Measurements from ENCODE around the gene FETUB. TPM values are rescaled to one million over a fixed set of nuclear protein-coding genes. Genes with fewer than 3 reads are reported as not detected.

The FETUB gene
- total RNA-seq, 1 experiment from 2014 or later = not detected

- TF ChIP-seq ATF3 (IDR thresholded peaks at IDR 0.05) (no peak), CBX3 (IDR thresholded peaks at IDR 0.05; ENCODE audit: low read depth) (no peak), POLR2A (IDR thresholded peaks at IDR 0.05; ENCODE audit: borderline replicate concordance, extremely low read depth, insufficient read depth, insufficient read length) (no peak), YY1 (IDR thresholded peaks at IDR 0.05; ENCODE audit: extremely low read depth, insufficient replicate concordance, low read depth, low read length) (no peak), SP1 (IDR thresholded peaks at IDR 0.05; ENCODE audit: low read depth) (no peak)
- Histone ChIP-seq H2AFZ (ENCODE audit: low read depth, low read length, poor library complexity, severe bottlenecking) (peak overlapping the region; percentile 32), H3K4me1 (ENCODE audit: control insufficient read depth in 1 of 2, insufficient read depth in 2 of 2, low read length in 2 of 2) (peaks cover 0 to 1% of the 10 kb centered on the region in 2 experiments; a peak in 1 of 4 replicates), H3K27me3 (ENCODE audit: insufficient read depth, low read length) (no peaks in the 10 kb centered on the region), H3K9me3 (ENCODE audit: control insufficient read depth in 1 of 2, insufficient read depth in 1 of 2, low read depth in 1 of 2, low read length in 2 of 2) (no peaks in the 10 kb centered on the region), H3K36me3 (ENCODE audit: control insufficient read depth in 1 of 2, insufficient read depth in 2 of 2, low read length in 2 of 2) (no peaks in the 10 kb centered on the region), H3K4me2 (ENCODE audit: low read length) (no peak overlapping the region), H4K20me1 (ENCODE audit: insufficient read depth) (no peaks in the 10 kb centered on the region), H3K9ac (ENCODE audit: low read length) (no peak overlapping the region), H3K79me2 (ENCODE audit: insufficient read depth, low read length) (no peaks in the 10 kb centered on the region), H3K4me3 (replicated peaks in 1 of 2; ENCODE audit: low read depth in 1 of 2, low read length in 2 of 2) (no peak overlapping the region), H3K27ac (ENCODE audit: low read depth, low read length) (no peak overlapping the region), H3K9me2 (ENCODE audit: insufficient read depth) (no peaks in the 10 kb centered on the region; the same call in 1 of the 2 replicates)
- intact Hi-C loops (cut with micrococcal nuclease) = no loop called here
- CTCF ChIA-PET = interaction anchor here (0.9 to 2.5 kb wide), 2 partner anchors 32 to 34 kb away, joined by 4 to 6 read pairs; no protein-coding TSS in a partner anchor
- POLR2A ChIA-PET = no interaction called here
- RAD21 ChIA-PET (ENCODE audit: low non-redundant PET in 1 of 2, low total read pairs in 2 of 2, uncharacterized antibody in 2 of 2, unreplicated experiment in 2 of 2) = no interaction called here
- DNase-seq (ENCODE audit: low read depth, low spot score) (no peak), ATAC-seq (peak; percentile 54; the same call in 1 of the 2 replicates)
- no TSS peak for BruUV-seq (replicated peaks)
Observed at GRCh38 chr3:186648851-186649250, 8.7 kb downstream of the FETUB start.

GRCh38 chr3:186651678-186652215 is 11.5 kb downstream of the FETUB start:
- intact Hi-C loops (cut with micrococcal nuclease) = no loop called here
- ChIA-PET CTCF (no interaction called here), RAD21 (ENCODE audit: low non-redundant PET in 1 of 2, low total read pairs in 2 of 2, uncharacterized antibody in 2 of 2, unreplicated experiment in 2 of 2) (no interaction called here), POLR2A (no interaction called here)
- H3K79me2 ChIP-seq (ENCODE audit: insufficient read depth, low read length) = no peaks in the 10 kb centered on the region
- H3K9me2 ChIP-seq (ENCODE audit: insufficient read depth) = no peaks in the 10 kb centered on the region
- ATAC-seq (no peak), DNase-seq (ENCODE audit: low read depth, low spot score) (no peak)
- H3K9ac ChIP-seq (ENCODE audit: low read length) = no peak overlapping the region
- H3K9me3 ChIP-seq (ENCODE audit: control insufficient read depth in 1 of 2, insufficient read depth in 1 of 2, low read depth in 1 of 2, low read length in 2 of 2) = no peaks in the 10 kb centered on the region
- no peaks in the 10 kb centered on the region for H3K27me3 ChIP-seq (ENCODE audit: insufficient read depth, low read length)
- no peaks in the 10 kb centered on the region for H4K20me1 ChIP-seq (ENCODE audit: insufficient read depth)
- H3K4me2 ChIP-seq (ENCODE audit: low read length) = no peak overlapping the region
- no TSS peak for BruUV-seq (replicated peaks)
- H3K36me3 ChIP-seq (ENCODE audit: control insufficient read depth in 1 of 2, insufficient read depth in 2 of 2, low read length in 2 of 2) = no peaks in the 10 kb centered on the region
- no peak overlapping the region for H3K4me3 ChIP-seq (replicated peaks in 1 of 2; ENCODE audit: low read depth in 1 of 2, low read length in 2 of 2)
- H3K27ac ChIP-seq (ENCODE audit: low read depth, low read length) = no peak overlapping the region
- no peak overlapping the region for H2AFZ ChIP-seq (ENCODE audit: low read depth, low read length, poor library complexity, severe bottlenecking)
- peaks cover 0 to 7% of the 10 kb centered on the region in 2 experiments; a peak in 2 of 4 replicates for H3K4me1 ChIP-seq (ENCODE audit: control insufficient read depth in 1 of 2, insufficient read depth in 2 of 2, low read length in 2 of 2)
- no peak for TF ChIP-seq POLR2A (IDR thresholded peaks at IDR 0.05; ENCODE audit: borderline replicate concordance, extremely low read depth, insufficient read depth, insufficient read length)
- no peak for TF ChIP-seq RAD21 (IDR thresholded peaks at IDR 0.05; ENCODE audit: low read depth)
- no peak for TF ChIP-seq ATF3 (IDR thresholded peaks at IDR 0.05)
- no peak for TF ChIP-seq SP1 (IDR thresholded peaks at IDR 0.05; ENCODE audit: low read depth)
- no peak for TF ChIP-seq MAX (IDR thresholded peaks at IDR 0.05)
- TF ChIP-seq ELF1 (IDR thresholded peaks at IDR 0.05; ENCODE audit: borderline replicate concordance, low read depth) = no peak
- TF ChIP-seq EZH2phosphoT487 (IDR thresholded peaks at IDR 0.05; ENCODE audit: borderline replicate concordance) = no peak
- TF ChIP-seq CTCF (IDR thresholded peaks at IDR 0.05 in 2 of 3, conservative IDR thresholded peaks at IDR 0.05 in 1 of 3; ENCODE audit: borderline replicate concordance in 1 of 3, insufficient read depth in 1 of 3, low read depth in 2 of 3, low read length in 2 of 3) = no peak
- no peak for TF ChIP-seq REST (IDR thresholded peaks at IDR 0.05; ENCODE audit: low read depth)
- no peak for TF ChIP-seq TCF7L2 (IDR thresholded peaks at IDR 0.05; ENCODE audit: borderline replicate concordance, extremely low read depth, insufficient read depth, insufficient read length)
- TF ChIP-seq SIN3A (IDR thresholded peaks at IDR 0.05; ENCODE audit: low read depth) = no peak

Measured in HCT116 (cell line).